ENCODE data around the gene CRYGD.
"Not testable (repeated sequence)": the region's sequence is repeated elsewhere in the genome, so short reads cannot be mapped to it uniquely, and the experiment has no call there.

CRYGD gene

GRCh38 chr2:208129744-208130711, 5.7 kb upstream of the CRYGD start, which contains the start of gene CRYGC:
TSS of gene CRYGC (minus strand) at chr2:208129828. CDS start at chr2:208129792, 36 bp downstream.
- no peak for DNase-seq (ENCODE audit: low spot score)

GRCh38 chr2:208128136-208128535, 3.8 kb upstream of the CRYGD start:
- DNase-seq (ENCODE audit: low spot score), result no peak

DNA sequence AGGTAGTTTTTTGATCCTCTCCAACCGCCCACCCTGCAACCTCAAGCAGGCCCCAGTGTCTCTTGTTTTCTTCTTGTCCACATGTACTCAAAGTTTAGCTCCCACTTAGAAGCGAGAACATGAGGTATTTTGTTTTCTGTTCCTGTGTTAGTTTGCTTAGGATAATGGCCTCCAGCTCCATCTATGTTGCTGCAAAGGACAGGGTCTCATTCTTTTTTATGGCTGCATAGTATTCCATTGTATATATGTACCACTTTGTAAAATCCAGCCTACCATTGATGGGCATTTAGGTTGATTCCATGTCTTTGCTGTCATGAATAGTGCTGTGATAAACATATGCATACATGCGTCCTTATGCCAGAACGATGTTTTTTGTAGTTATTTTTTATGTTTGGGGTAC, 2.8 kb upstream of the CRYGD start:
- DNase-seq (ENCODE audit: low spot score), result no peak

- DNase-seq (ENCODE audit: low spot score), result no peak
Measured at GRCh38 chr2:208125251-208125650, 927 bp upstream of the CRYGD start.

- no peak for DNase-seq (ENCODE audit: low spot score)
Measured at GRCh38 chr2:208122248-208122647, 2.1 kb downstream of the CRYGD start.

DNA sequence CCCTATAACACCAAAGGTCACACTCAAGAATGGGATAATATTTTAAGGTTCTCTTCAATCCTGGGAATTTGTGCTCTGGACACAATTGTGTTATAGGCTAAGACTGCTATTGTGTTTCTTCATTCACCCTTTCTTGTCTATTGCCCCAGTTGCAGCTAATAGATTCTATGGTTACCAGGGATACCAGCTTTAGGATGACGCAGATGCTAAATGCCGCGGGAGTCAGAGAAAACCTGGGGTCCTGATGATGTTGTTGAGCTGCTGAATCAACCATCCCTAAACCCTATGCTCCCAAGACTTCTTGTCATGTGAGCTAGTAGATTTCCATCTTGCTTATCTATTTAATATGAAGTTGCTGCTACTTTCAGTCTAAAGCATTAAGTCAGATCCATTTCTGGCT, 5.4 kb downstream of the CRYGD start:
- no peak for DNase-seq (ENCODE audit: low spot score)

- not testable (repeated sequence) for DNase-seq (ENCODE audit: low spot score)
Measured at GRCh38 chr2:208117390-208117789, 6.9 kb downstream of the CRYGD start.

- DNase-seq (ENCODE audit: low spot score), result no peak
Measured at GRCh38 chr2:208112969-208113368, 11.4 kb downstream of the CRYGD start.

GRCh38 chr2:208112273-208112745, 12.0 kb downstream of the CRYGD start:
- not testable (repeated sequence) for DNase-seq (ENCODE audit: low spot score)

- DNase-seq (ENCODE audit: low spot score), result no peak
Measured at GRCh38 chr2:208103616-208104015, 20.7 kb downstream of the CRYGD start.

DNA sequence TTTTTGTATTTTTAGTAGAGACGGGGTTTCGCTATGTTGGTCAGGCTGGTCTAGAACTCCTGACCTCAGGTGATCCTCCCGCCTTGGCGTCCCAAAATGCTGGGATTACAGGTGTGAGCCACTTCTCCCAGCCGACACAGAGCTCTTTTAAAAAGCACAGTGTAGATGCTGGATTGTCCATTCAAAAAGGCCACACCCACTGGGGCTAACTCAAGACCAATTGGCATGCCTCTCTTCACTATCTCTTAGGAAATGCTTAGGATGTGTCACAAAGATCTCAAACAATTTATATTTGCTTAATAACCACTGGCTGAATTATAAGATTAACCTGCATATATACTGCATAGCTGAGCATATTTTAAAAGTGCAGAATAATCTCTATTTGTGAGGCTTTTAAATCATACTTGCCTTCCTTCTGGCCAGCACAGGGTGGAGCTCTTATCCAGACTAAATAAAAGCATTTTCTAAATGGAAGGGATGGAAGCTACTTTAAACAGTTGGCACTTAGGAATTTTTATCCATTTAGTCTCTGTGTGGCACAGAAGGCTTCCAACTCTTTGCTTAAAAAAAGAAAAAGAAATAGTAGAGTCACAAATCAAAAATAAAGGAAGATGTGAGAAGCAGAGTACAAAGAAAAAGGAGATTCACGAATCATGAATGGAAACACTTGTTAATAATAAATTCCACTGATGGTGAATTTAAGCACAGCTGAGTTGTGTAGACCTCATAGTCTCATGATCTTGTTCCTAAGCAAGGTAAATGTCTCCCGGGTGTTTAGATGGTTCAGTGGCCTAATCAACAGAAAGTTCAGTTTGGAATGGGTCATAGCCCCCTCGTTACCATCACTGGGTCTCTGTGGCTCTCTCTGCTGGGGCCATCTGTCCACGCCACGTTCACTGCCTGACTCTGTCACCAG, 22.4 kb downstream of the CRYGD start:
- DNase-seq (ENCODE audit: low spot score), result no peak

- DNase-seq (ENCODE audit: low spot score), result no peak
Measured at GRCh38 chr2:208099682-208100470, 24.4 kb downstream of the CRYGD start.

- DNase-seq (ENCODE audit: low spot score), result not testable (repeated sequence)
Measured at GRCh38 chr2:208098701-208099100, 25.6 kb downstream of the CRYGD start.

DNA sequence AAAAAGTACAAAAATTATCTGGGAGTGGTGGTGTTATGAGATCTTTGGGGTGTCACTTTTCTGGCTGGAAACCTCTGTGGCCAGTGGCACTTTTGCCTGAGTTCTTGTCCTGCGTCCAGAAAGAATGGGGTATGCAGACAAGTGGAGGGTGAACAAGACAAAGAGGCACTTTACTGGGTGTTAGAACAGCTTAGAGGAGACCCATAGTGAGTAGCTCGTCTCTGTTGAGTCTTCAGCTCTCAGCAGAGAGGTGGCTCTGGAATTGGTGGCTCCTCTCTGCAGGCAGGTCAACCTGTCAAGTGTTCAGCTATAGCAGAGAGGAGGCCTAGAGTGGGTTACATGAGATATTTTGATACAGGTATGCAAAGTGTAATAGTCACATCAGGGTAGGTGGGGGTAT, 26.1 kb downstream of the CRYGD start:
- no peak for DNase-seq (ENCODE audit: low spot score)

GRCh38 chr2:208097801-208098200, 26.5 kb downstream of the CRYGD start:
- no peak for DNase-seq (ENCODE audit: low spot score)

DNA sequence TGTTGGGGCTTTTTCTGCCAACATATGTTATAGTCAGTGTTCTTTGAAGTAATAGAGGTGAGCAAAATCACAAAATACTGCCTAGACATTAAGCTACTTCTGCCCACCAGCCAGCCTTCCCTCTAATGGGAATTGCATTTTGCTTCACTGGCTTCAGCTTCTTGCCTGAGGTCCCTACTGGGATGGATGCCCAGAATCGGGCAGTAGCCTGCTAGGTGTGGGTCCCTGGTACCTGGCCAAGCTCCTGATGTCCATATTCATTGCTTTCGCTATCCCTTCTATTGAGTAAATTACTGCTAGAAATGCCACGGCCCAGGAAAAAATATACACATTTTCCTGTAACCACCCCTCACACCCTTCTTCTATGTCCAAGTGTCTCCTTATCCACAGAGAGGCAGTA, 27.0 kb downstream of the CRYGD start:
- DNase-seq (ENCODE audit: low spot score), result no peak

GRCh38 chr2:208096080-208096479, 28.2 kb downstream of the CRYGD start:
- no peak for DNase-seq (ENCODE audit: low spot score)

GRCh38 chr2:208093128-208093527, 31.2 kb downstream of the CRYGD start:
- DNase-seq (ENCODE audit: low spot score), result no peak

DNA sequence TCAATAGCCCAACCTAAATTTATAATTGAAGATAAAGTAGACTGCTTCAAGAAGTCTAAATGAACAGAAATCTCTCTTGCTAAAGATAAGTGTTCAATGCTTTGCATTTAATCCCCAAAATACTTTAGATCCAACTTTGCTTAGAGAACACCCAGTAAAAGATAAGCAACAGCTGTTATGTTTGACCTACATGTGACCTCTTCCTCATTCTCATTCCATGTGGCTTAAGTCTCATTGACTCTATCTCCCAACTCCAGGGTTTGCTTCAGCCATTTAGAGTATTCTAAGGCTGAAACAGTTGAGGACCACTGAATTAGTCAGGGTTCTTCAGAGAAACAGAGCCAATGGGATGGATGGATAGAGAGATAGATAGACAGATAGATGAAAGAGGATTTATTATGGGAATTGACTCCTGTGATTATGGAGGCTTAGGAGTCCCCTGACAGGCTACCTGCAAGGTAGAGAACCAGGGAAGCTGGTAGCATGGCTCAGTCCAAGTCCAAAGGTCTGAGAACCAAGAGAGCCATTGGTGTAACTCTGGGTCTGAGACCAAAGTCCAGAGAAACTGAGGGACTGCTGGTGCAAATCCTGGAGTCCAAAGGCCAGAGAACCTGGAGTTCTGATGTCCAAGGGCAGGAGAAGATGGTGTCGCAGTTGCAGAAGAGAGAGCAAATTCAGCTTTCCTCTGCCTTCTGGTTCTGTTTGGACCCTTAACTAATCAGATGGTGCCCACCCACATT, 32.1 kb downstream of the CRYGD start:
- DNase-seq (ENCODE audit: low spot score), result no peak

DNA sequence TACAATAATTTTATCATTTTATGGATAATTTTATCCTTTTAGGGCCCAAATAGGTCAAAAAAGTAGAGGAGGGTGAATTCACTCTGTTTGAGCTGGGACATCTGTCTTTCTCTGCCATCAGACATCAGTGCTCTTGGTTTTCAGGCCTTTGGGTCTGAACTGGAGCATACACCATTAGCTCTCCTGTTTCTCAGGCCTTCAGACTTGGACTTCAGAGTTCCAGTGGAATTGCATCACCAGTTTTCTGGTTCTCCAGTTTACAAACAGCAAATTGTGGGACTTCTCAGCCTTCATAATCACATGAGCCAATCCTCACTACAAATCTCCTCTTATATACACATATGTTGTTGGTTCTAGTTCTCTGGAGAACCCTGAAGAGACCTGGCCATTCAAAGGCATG, 33.9 kb downstream of the CRYGD start:
- DNase-seq (ENCODE audit: low spot score), result no peak

DNA sequence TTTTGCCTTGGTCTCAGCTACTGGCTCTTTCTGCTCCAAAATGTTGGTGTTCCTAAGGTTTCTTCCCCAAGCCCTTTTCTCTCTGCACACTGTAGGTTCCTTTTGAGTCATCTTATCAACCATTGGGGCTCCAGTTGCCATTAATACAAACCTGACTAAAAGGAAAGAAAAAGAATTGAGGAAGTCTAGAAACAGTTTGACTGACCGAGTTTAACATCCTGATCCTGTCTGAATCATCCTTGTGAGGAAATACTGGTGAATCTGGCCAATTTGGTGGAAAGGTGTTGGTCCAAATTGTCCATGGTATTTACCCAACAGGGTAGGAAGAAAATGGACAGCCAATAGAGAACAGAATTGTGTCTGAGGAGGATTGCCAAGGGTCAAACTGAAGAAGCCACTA, 38.3 kb downstream of the CRYGD start:
- no peak for DNase-seq (ENCODE audit: low spot score)

Data from CD4-positive, alpha-beta T cell treated with Interleukin-2 at 100 ng/mL for 4 hours (primary cell).